ENCODE measurements around the gene FXYD2. TPM values are rescaled to one million over a fixed set of nuclear protein-coding genes. Genes with fewer than 3 reads are reported as not detected.
A peak's percentile ranks its signal among the peaks of the same experiment; 100 is the strongest.

Gene FXYD2
- total RNA-seq: 0.72 and 1.8 TPM in 2 replicates
- polyA plus RNA-seq: 0.99 and 1.9 TPM in 2 replicates
- polyA plus RNA-seq (2011; cell fraction: cytosol; rRNA removed): 1.1 TPM in 2 replicates
- 0.24 and 0.48 TPM in 2 replicates for polyA plus RNA-seq (2011; cell fraction: nucleus; rRNA removed)
- 1.3 and 1.7 TPM in 2 replicates for polyA plus RNA-seq (2012)
- polyA minus RNA-seq: 0.58 and 1.1 TPM in 2 replicates
- not detected for polyA minus RNA-seq (2011; cell fraction: cytosol; rRNA and poly(A)+ RNA removed)
- polyA minus RNA-seq (2011; cell fraction: nucleus; rRNA and poly(A)+ RNA removed): 1.1 TPM in 1 of 2 replicates, not detected in the other
- Bru-seq, nascent RNA: not detected
- BruChase-seq, experiment 1, labeled RNA remaining after a 6-hour chase: percentile 18 among the genes with signal in this experiment
- BruChase-seq, experiment 2, labeled RNA remaining after a 2-hour chase: not detected
- long read RNA-seq, partial matches to known transcripts: 0 of 2 reads
- long read RNA-seq, other reads (novel, unspliced or antisense): 1 of 2 reads

- no peaks in the 10 kb centered on the region for H3K9me1 ChIP-seq (replicated peaks; ENCODE audit: control insufficient read depth, extremely low read depth, insufficient read depth, low read length)
- peak within 1 kb of the TSS; percentile 83 for H2AFZ ChIP-seq (ENCODE audit: low read depth, low read length)
- no peak within 1 kb of the TSS for H3K4me3 ChIP-seq (replicated peaks in 1 of 3; ENCODE audit: insufficient read depth in 1 of 3, low read depth in 1 of 3, low read length in 3 of 3)
- ChIA-PET CTCF (interaction anchor here (1.0 to 12.2 kb wide), 10 partner anchors 13 to 228 kb away, joined by 3 to 520 read pairs (median 8); no protein-coding TSS in a partner anchor), POLR2A (interaction anchor here (0.6 kb wide), 1 partner anchor 83 kb away, joined by 3 read pairs; no protein-coding TSS in a partner anchor)
- H3K36me3 ChIP-seq (ENCODE audit: control insufficient read depth in 2 of 2, extremely low read depth in 1 of 2, insufficient read depth in 2 of 2, low read length in 2 of 2): no peaks in the 10 kb centered on the region
- DNase-seq (ENCODE audit: low read depth, low spot score) (peak; percentile 44), FAIRE-seq (peak; percentile 42)
- intact Hi-C loops (cut with micrococcal nuclease): loop anchor here (1.0 kb wide), 1 partner anchor 19 kb away; no protein-coding TSS in a partner anchor
- no peaks in the 10 kb centered on the region for H4K20me1 ChIP-seq (replicated peaks; ENCODE audit: control insufficient read depth, extremely low read depth, insufficient read depth, low read length)
- dilution Hi-C loops (cut with MboI; ENCODE audit: extremely low pct_ligation_motif_present, low sequenced_read_pairs): no loop called here
- H3K9ac ChIP-seq (replicated peaks; ENCODE audit: extremely low read depth, insufficient read depth, low read length): peak within 1 kb of the TSS; percentile 52
- H3K9me3 ChIP-seq (replicated peaks; ENCODE audit: control insufficient read depth, insufficient read depth, low read length): no peaks in the 10 kb centered on the region
- peak within 1 kb of the TSS; percentile 47 for H3K4me2 ChIP-seq (ENCODE audit: insufficient read depth, low read length)
- H3K27ac ChIP-seq (ENCODE audit: insufficient read depth, low read depth, low read length): peak within 1 kb of the TSS; percentile 94
- BruUV-seq (replicated peaks): no TSS peak
- H3K79me2 ChIP-seq (ENCODE audit: control insufficient read depth, insufficient read depth, low read length): no peaks in the 10 kb centered on the region
- no peak for TF ChIP-seq POLR2AphosphoS5 (IDR thresholded peaks at IDR 0.05; ENCODE audit: insufficient read depth, low read depth, low read length)
- no peak for TF ChIP-seq POLR2A (IDR thresholded peaks at IDR 0.05; ENCODE audit: low read depth, low read length)
- TF ChIP-seq, protein P1, sequence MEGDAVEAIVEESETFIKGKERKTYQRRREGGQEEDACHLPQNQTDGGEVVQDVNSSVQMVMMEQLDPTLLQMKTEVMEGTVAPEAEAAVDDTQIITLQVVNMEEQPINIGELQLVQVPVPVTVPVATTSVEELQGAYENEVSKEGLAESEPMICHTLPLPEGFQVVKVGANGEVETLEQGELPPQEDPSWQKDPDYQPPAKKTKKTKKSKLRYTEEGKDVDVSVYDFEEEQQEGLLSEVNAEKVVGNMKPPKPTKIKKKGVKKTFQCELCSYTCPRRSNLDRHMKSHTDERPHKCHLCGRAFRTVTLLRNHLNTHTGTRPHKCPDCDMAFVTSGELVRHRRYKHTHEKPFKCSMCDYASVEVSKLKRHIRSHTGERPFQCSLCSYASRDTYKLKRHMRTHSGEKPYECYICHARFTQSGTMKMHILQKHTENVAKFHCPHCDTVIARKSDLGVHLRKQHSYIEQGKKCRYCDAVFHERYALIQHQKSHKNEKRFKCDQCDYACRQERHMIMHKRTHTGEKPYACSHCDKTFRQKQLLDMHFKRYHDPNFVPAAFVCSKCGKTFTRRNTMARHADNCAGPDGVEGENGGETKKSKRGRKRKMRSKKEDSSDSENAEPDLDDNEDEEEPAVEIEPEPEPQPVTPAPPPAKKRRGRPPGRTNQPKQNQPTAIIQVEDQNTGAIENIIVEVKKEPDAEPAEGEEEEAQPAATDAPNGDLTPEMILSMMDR (IDR thresholded peaks at IDR 0.05; ENCODE audit: extremely low read depth in 1 of 2, insufficient read depth in 1 of 2, low read depth in 1 of 2, low read length in 2 of 2): no peak
- no peak for TF ChIP-seq EZH2 (IDR thresholded peaks at IDR 0.05; ENCODE audit: borderline replicate concordance, low read depth, low read length, severe bottlenecking)
- TF ChIP-seq JUN (IDR thresholded peaks at IDR 0.05; ENCODE audit: borderline replicate concordance, insufficient read depth, insufficient read length, low read depth): no peak
- TF ChIP-seq GATA2 (IDR thresholded peaks at IDR 0.05; ENCODE audit: insufficient read depth, insufficient read length, low read depth, low read length): no peak
- TF ChIP-seq FOS (IDR thresholded peaks at IDR 0.05; ENCODE audit: borderline replicate concordance, insufficient read depth, low read length): no peak
- TF ChIP-seq MYC (IDR thresholded peaks at IDR 0.05; ENCODE audit: low read depth, low read length): no peak
- TF ChIP-seq MAX (IDR thresholded peaks at IDR 0.05; ENCODE audit: insufficient read depth, insufficient read length): no peak
- H3K27me3 ChIP-seq (ENCODE audit: control insufficient read depth in 2 of 2, insufficient read depth in 2 of 2, low read length in 2 of 2): no peaks in the 10 kb centered on the region
- peaks cover 31% of the 10 kb centered on the region for H3K4me1 ChIP-seq (ENCODE audit: control insufficient read depth, extremely low read depth, insufficient read depth, low read length)
Observed at GRCh38 chr11:117824571-117825537, at the start of gene FXYD2. FXYD2 (minus strand) TSS chr11:117824744; CDS start chr11:117824678, 66 bp downstream.

Measured in endothelial cell of umbilical vein (primary cell).